HG03460 (cell line): Measurements from ENCODE around the gene DENND4C.
"Not testable (repeated sequence)": the region's sequence is repeated elsewhere in the genome, so short reads cannot be mapped to it uniquely, and the experiment has no call there.

ENCODE experiments used
- ATAC-seq: cut with Tn5 transposase; IDR thresholded peaks from one replicate; pipeline ENCODE4 v1.9.1; 2021; ENCODE audit not compliant: unreplicated experiment

The DENND4C gene

DNA sequence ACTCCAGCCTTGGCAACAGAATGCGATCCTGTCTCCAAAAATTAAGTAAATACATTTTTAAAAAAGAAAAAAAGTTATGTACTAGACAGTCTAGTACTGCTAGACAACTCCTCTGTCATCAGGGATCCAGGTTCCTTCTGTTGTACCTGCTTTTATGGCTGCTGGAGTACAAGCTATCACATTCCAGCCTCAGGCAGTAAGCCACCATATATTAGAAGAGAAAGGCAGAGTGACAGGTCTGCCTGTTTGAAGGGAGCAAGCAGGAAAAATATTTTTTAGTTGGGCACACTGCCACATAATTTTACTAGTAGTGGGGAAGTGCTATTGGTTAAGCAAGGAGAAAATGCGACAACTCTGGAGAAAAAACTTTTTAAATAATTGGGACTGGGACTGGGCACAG, 138.6 kb downstream of the DENND4C start:
- no peak for ATAC-seq

DNA sequence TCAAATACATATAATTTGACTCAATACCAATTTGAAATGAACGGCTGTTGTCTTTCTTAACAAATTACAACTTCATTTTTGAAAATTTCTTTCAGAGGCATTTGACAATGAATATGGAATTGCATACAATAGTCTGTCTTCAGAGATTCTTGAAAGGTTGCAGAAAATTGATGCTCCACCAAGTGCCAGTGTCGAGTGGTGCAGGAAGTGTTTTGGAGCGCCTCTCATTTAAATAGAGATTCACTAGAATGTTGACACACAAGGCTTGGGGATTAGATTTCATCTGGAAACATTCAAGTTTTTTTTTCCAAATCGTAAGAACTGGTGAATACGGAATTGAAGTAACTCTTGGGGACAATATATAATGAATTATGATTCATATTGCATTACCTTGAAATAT, 141.4 kb downstream of the DENND4C start:
- ATAC-seq = no peak

GRCh38 chr9:19372567-19372966, 142.1 kb downstream of the DENND4C start:
- no peak for ATAC-seq

DNA sequence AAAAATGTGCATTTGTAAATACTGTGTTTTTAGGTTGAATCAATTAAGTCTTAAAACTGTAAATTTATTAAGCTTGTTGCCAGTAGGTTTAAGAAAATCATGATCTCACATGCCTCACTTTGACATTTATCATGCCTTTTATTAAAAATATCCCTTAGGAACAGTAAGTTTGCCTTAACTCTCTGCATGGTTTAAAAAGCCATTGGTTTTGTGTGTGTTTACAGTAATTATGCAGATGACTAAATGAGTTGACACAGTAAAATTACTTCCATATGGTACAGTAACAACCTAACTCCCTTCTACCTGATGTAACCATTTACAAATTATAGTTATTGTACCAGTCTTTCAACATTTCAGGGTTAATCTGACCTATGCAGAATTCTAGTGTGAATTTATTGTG, 143.0 kb downstream of the DENND4C start:
- ATAC-seq = no peak

- no peak for ATAC-seq
Observed at GRCh38 chr9:19375538-19375937, 145.0 kb downstream of the DENND4C start.

DNA sequence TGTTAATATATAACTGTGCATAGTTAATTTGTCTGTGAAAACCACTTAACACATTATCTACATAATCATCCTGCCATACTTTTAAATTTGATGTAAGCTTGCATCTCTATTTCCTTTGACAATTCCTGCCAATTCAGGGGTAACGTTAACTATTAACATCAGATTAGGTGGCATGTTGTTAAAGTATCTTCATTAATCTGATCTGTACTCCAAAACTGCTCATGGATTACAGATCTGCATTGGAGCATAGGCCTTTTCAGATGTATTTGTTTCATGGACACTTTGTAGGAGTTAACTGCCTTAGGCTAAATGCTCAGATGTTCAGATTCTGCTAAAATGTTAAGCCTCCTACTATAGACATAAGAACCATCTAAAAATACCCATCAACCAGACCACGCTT, 146.4 kb downstream of the DENND4C start:
- no peak for ATAC-seq

- no peak for ATAC-seq
Observed at GRCh38 chr9:19378164-19378563, 147.7 kb downstream of the DENND4C start.

GRCh38 chr9:19378647-19379046, 148.2 kb downstream of the DENND4C start:
- no peak for ATAC-seq

DNA sequence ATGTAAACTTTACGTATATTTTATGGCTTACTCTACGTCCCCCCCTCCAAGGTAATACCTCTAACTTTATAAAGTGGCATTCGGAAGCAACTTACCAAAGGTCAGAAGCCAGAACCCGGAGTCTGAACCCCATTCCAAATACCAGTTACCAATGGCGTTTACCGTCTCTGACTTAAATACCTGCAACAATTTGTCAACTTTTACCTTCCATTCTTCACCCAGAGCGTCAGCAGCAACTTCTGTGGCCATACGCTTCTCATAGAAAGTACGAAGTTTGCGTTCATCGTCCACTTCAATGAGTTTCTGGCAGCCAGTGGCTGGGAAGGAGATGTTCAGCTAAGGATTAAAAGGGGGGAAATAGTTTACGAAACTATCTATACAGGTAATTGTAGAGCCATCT, 148.8 kb downstream of the DENND4C start:
- no peak for ATAC-seq

GRCh38 chr9:19379697-19380046, 149.2 kb downstream of the DENND4C start:
- peak; percentile 31 for ATAC-seq

- ATAC-seq = no peak
Observed at GRCh38 chr9:19380826-19381075, 150.3 kb downstream of the DENND4C start.

- ATAC-seq = no peak
Observed at GRCh38 chr9:19381656-19382055, 151.2 kb downstream of the DENND4C start.

GRCh38 chr9:19385212-19385611, 154.7 kb downstream of the DENND4C start:
- ATAC-seq = not testable (repeated sequence)

DNA sequence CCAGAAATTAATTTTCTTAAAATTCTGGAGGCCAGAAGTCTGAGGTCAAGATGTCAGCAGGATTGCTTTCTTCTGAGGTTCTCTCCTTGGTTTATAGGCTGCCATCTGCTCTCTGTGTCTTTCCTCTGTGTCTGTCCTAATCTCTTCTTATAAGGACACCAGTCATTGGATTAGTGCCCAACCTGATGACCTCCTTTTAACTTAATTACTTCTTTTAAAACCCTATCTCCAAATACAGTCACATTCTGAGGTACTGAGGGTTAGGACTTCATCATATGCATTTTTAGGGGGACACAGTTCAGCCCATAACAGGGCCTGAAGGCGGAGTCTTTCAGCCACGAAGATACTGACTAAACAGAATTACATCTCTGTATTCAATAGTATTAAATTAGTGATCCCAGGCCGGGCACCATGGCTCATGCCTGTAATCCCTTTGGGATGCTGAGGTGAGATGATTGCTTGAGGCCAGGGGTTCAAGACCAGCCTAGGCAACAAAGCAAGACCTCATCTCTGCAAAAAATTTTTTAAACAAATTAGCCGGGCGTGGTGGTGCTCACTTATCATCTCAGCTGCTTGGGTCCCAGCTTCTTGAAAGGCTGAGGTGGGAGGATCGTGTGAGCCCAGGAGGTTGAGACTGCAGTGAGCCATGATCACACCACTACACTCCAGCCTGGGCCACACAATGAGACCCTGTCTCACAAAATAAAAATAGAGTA, 155.5 kb downstream of the DENND4C start:
- ATAC-seq = no peak

GRCh38 chr9:19386502-19387044, 156.1 kb downstream of the DENND4C start:
- no peak for ATAC-seq

GRCh38 chr9:19387317-19387716, 156.8 kb downstream of the DENND4C start:
- no peak for ATAC-seq

DNA sequence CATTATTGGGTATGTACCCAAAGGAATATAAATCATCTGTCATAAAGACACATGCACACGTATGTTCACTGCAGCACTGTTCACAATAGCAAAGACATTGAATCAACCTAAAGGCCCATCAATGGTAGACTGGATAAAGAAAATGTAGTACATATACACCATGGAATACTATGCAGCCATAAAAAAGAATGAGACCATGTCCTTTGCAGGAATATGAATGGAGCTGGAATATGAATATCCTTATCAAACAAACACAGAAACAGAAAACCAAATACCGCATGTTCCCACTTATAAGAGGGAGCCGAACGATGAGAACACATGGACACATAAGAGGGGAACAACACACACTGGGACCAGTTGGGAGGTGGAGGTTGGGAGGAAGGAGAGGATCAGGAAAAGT, 159.0 kb downstream of the DENND4C start:
- ATAC-seq = not testable (repeated sequence)

- ATAC-seq = no peak
Observed at GRCh38 chr9:19397845-19398244, 167.4 kb downstream of the DENND4C start.

GRCh38 chr9:19403231-19403630, 172.7 kb downstream of the DENND4C start:
- not testable (repeated sequence) for ATAC-seq

DNA sequence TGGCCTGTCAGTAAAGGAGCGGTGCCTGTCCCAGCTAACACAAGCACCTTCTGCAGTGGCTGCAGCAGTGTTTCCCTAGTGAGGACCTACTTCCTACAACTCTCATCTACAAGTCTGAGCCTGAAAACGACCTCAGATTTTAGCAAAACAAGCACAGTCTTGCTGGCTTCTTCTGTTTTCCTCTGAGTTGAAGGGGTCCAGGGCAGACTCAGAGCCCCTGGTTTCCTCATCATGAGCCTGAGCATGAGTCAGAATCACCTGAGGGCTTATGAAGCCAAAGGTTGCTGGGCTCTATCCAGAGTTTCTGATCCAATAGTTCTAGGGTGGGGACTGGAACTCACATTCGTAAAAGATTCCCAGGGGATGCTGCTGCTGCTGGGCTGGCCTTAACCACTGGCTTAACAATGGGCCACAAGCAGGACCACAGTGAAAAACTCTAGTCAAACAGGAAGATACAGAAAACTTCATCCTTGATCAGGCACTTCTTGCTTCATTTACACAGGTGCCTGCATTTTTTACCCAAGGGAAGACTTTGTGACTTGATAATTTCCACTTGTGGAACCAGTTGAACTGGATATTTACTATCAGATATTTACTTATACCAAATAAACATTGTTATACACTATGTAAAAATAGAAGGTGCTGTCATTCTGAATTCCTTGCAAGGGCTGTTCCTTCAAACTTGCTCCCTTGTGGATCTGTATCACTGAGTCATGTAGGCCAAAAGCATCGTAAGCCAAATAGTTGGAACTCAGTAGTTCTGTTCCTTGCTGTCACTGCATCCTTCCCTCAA, 174.0 kb downstream of the DENND4C start:
- ATAC-seq = no peak

DNA sequence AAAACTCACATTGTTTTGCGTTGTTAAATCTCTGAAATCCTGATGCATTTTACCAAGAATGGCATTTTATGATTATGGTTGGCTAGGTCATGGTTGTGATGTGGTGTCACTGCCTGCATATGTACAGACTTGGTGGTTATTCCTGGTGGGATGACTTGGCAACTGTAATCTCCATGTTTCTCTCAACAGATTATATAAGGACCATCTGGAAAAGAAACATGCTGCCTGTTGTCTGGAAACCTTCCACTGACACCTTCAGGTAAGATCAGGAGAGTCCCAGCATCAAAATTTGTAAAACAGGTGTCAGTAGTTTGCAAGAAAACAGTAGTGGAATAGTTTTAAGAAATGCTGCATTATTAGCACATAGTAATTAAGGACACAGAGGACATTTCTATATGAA, 175.3 kb downstream of the DENND4C start:
- no peak for ATAC-seq

- ATAC-seq = peak; percentile 7
Observed at GRCh38 chr9:19408316-19408692, 177.8 kb downstream of the DENND4C start.
